ENCODE measurements around the gene MRPL43. TPM values are rescaled to one million over a fixed set of nuclear protein-coding genes. Genes with fewer than 3 reads are reported as not detected.

The MRPL43 gene
- total and polyA plus RNA-seq, 4 donors, result 43.6 to 105 (median 84.5) TPM

DNA sequence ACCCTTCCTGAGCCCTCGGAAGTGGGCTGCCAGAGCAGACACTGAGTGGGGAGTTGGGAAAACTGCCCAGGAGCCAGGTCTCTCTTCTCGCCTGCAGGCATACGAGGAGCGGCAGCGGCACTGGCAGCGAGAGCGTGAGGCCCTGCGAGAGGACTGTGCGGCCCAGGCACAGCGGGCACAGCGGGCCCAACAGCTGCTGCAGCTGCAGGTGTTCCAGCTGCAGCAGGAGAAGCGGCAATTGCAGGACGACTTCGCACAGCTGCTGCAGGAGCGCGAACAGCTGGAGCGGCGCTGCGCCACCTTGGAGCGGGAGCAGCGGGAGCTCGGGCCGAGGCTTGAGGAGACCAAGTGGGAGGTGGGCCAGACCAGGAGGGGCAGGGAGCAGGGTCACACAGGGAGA is 18.1 kb upstream of the MRPL43 start:
- TF ChIP-seq CTCF (IDR thresholded peaks at IDR 0.05; ENCODE audit: control extremely low read depth, extremely low read depth), result no peak
- Histone ChIP-seq H3K27me3 (ENCODE audit: control insufficient read depth in 3 of 3, insufficient read depth in 3 of 3, low read length in 2 of 3) (no peaks in the 10 kb centered on the region), H3K36me3 (ENCODE audit: control insufficient read depth in 4 of 4, insufficient read depth in 4 of 4, low read length in 4 of 4) (peaks cover 0 to 42% (median 31%) of the 10 kb centered on the region in 4 donors), H3K9ac (ENCODE audit: insufficient read depth in 1 of 2, low read length in 2 of 2) (no peak overlapping the region), H3K4me3 (no peak overlapping the region), H3K27ac (ENCODE audit: low read depth in 1 of 2, low read length in 1 of 2) (peak overlapping the region in 1 of 2 donors; percentile 6), H3K9me3 (ENCODE audit: control insufficient read depth in 4 of 4, insufficient read depth in 3 of 4, low read length in 3 of 4) (no peaks in the 10 kb centered on the region), H3K4me1 (ENCODE audit: control insufficient read depth in 5 of 5, insufficient read depth in 5 of 5, low read length in 5 of 5) (peaks cover 6 to 49% (median 26%) of the 10 kb centered on the region in 5 donors)
- no peak for DNase-seq
- WGBS, 2 donors, result 78 to 87% methylated on average over 23 of the region's 23 CpGs
- no peak for ATAC-seq (ENCODE audit: insufficient read depth, low FRiP score)

DNA sequence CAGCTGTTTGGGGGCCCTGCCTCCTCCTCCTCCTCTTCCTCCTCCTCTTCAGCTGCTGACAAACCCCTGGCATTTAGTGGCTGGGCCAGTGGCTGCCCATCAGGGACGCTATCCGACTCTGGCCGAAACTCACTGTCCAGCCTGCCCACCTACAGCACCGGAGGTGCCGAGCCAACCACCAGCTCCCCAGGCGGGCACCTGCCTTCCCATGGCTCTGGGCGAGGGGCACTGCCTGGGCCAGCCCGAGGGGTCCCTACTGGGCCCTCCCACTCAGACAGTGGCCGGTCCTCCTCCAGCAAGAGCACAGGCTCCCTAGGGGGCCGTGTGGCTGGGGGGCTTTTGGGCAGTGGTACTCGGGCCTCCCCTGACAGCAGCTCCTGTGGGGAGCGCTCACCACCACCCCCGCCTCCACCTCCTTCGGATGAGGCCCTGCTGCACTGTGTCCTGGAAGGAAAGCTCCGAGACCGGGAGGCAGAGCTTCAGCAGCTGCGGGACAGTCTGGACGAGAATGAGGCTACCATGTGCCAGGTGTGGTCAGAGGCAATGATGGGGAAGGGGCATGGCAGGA is 16.4 kb upstream of the MRPL43 start:
- Histone ChIP-seq H3K9me3 (ENCODE audit: control insufficient read depth in 4 of 4, insufficient read depth in 3 of 4, low read length in 3 of 4) (no peaks in the 10 kb centered on the region), H3K27ac (ENCODE audit: low read depth in 1 of 2, low read length in 1 of 2) (peak overlapping the region in 1 of 2 donors; percentile 41), H3K27me3 (ENCODE audit: control insufficient read depth in 3 of 3, insufficient read depth in 3 of 3, low read length in 2 of 3) (no peaks in the 10 kb centered on the region), H3K4me1 (ENCODE audit: control insufficient read depth in 5 of 5, insufficient read depth in 5 of 5, low read length in 5 of 5) (peaks cover 6 to 53% (median 25%) of the 10 kb centered on the region in 5 donors), H3K9ac (ENCODE audit: insufficient read depth in 1 of 2, low read length in 2 of 2) (no peak overlapping the region), H3K4me3 (no peak overlapping the region), H3K36me3 (ENCODE audit: control insufficient read depth in 4 of 4, insufficient read depth in 4 of 4, low read length in 4 of 4) (peaks cover 0 to 42% (median 31%) of the 10 kb centered on the region in 4 donors)
- DNase-seq (no peak), ATAC-seq (ENCODE audit: insufficient read depth, low FRiP score) (no peak)
- WGBS, 2 donors, result 93 to 95% methylated on average over 18 of the region's 18 CpGs
- TF ChIP-seq CTCF (IDR thresholded peaks at IDR 0.05; ENCODE audit: control extremely low read depth, extremely low read depth), result no peak

DNA sequence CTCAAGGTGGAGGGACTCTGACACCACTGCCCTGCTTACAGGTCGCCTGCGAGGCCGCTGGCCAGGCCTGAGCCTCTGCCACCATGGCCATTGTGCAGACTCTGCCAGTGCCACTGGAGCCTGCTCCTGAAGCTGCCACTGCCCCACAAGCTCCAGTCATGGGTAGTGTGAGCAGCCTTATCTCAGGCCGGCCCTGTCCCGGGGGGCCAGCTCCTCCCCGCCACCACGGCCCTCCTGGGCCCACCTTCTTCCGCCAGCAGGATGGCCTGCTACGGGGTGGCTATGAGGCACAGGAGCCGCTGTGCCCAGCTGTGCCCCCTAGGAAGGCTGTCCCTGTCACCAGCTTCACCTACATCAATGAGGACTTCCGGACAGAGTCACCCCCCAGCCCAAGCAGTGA is 15.2 kb upstream of the MRPL43 start:
- Histone ChIP-seq H3K36me3 (ENCODE audit: control insufficient read depth in 4 of 4, insufficient read depth in 4 of 4, low read length in 4 of 4) (peaks cover 0 to 42% (median 30%) of the 10 kb centered on the region in 4 donors), H3K27me3 (ENCODE audit: control insufficient read depth in 3 of 3, insufficient read depth in 3 of 3, low read length in 2 of 3) (no peaks in the 10 kb centered on the region), H3K4me1 (ENCODE audit: control insufficient read depth in 5 of 5, insufficient read depth in 5 of 5, low read length in 5 of 5) (peaks cover 6 to 53% (median 26%) of the 10 kb centered on the region in 5 donors), H3K4me3 (no peak overlapping the region), H3K9ac (ENCODE audit: insufficient read depth in 1 of 2, low read length in 2 of 2) (peak overlapping the region in 1 of 2 donors; percentile 90), H3K27ac (ENCODE audit: low read depth in 1 of 2, low read length in 1 of 2) (peak overlapping the region; percentile 88 to 100), H3K9me3 (ENCODE audit: control insufficient read depth in 4 of 4, insufficient read depth in 3 of 4, low read length in 3 of 4) (no peaks in the 10 kb centered on the region)
- DNase-seq (no peak), ATAC-seq (ENCODE audit: insufficient read depth, low FRiP score) (no peak)
- WGBS, 2 donors, result 84 to 92% methylated on average over 11 of the region's 11 CpGs
- TF ChIP-seq CTCF (IDR thresholded peaks at IDR 0.05; ENCODE audit: control extremely low read depth, extremely low read depth), result no peak

- Histone ChIP-seq H3K4me1 (ENCODE audit: control insufficient read depth in 5 of 5, insufficient read depth in 5 of 5, low read length in 5 of 5) (peaks cover 6 to 52% (median 27%) of the 10 kb centered on the region in 5 donors), H3K9ac (ENCODE audit: insufficient read depth in 1 of 2, low read length in 2 of 2) (peak overlapping the region; percentile 26 to 90), H3K27me3 (ENCODE audit: control insufficient read depth in 3 of 3, insufficient read depth in 3 of 3, low read length in 2 of 3) (no peaks in the 10 kb centered on the region), H3K9me3 (ENCODE audit: control insufficient read depth in 4 of 4, insufficient read depth in 3 of 4, low read length in 3 of 4) (no peaks in the 10 kb centered on the region), H3K36me3 (ENCODE audit: control insufficient read depth in 4 of 4, insufficient read depth in 4 of 4, low read length in 4 of 4) (peaks cover 0 to 42% (median 26%) of the 10 kb centered on the region in 4 donors), H3K4me3 (no peak overlapping the region), H3K27ac (ENCODE audit: low read depth in 1 of 2, low read length in 1 of 2) (peak overlapping the region; percentile 88 to 100)
- TF ChIP-seq CTCF (IDR thresholded peaks at IDR 0.05; ENCODE audit: control extremely low read depth, extremely low read depth), result no peak
- WGBS, 2 donors, result 61 to 66% methylated on average over 5 of the region's 5 CpGs
- no peak for DNase-seq
- no peak for ATAC-seq (ENCODE audit: insufficient read depth, low FRiP score)
Observed at GRCh38 chr10:101001659-101002035, 14.3 kb upstream of the MRPL43 start.
